Measurements from ENCODE around the gene TUBGCP3.

TUBGCP3 gene

DNA sequence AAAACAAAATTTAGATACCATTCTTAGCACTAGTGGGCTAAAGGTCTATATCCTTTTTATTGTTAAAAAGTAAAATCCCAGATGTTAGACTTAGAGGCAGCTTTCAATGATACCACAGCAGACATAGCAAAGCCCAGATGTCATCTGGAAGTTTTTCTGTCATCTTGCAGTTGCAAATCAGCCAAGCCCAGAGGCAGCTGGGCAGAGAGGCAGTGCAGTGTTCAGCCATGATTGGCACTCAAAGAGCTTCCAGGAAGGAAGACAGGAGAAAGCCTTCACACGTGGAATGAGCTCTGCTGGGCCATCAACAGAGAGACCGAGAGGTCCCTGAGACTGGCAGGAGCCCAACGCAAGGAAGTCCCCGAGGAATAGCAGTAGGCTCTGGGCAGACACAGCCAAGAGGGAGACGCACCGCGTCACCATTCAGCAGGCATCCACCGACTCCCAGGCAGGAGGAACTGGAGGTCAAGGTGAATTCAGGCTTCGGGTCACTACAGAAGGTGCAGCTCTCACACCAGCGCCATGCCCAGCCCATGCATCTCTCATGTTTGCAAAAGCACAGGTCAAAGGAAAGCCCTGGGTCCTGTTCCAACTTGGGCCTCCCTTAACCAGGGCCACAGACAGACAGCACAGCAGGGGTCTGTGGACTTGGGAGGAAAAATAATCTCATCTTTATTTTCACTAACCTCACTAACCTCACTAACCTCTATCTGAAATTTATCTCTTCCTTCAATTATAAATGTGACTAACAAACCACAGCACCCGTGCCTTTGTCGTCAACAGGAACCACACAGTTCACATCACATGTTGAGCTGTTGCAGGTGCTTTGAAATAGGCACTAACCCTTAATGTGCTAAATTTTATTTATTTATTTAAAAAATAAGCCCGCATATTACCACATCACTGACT, 54.9 kb downstream of the TUBGCP3 start:
- in situ Hi-C loops (cut with HindIII; ENCODE audit: low sequenced_read_pairs), result no loop called here
- no peak for DNase-seq (ENCODE audit: low read depth, low spot score)

DNA sequence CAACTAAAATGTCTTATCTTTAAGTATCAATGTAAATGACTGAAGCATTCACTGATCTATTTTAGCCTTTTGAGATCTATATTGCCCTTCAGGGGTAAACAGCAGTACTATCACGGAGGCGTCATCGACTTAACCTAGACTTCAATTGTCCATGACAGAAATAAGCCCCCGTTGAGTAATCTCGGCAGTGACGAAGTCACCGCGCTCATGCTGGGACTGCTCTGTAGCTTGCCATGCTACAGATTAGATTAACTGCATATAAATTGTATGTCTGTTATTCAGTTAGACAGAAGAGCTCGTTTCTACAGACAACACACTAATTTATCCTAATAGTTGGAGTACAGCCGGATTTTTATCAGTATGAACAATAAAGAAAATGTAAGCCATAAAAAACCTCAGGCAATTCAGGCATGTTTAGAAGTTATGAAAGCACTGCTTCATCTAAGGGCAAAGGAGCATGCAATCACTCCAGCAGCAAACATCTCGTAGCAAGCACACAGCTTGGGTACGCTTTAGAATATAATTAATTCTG, 56.6 kb downstream of the TUBGCP3 start:
- in situ Hi-C loops (cut with HindIII; ENCODE audit: low sequenced_read_pairs), result no loop called here
- TF ChIP-seq, protein P1, sequence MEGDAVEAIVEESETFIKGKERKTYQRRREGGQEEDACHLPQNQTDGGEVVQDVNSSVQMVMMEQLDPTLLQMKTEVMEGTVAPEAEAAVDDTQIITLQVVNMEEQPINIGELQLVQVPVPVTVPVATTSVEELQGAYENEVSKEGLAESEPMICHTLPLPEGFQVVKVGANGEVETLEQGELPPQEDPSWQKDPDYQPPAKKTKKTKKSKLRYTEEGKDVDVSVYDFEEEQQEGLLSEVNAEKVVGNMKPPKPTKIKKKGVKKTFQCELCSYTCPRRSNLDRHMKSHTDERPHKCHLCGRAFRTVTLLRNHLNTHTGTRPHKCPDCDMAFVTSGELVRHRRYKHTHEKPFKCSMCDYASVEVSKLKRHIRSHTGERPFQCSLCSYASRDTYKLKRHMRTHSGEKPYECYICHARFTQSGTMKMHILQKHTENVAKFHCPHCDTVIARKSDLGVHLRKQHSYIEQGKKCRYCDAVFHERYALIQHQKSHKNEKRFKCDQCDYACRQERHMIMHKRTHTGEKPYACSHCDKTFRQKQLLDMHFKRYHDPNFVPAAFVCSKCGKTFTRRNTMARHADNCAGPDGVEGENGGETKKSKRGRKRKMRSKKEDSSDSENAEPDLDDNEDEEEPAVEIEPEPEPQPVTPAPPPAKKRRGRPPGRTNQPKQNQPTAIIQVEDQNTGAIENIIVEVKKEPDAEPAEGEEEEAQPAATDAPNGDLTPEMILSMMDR (IDR thresholded peaks at IDR 0.05; ENCODE audit: low read depth, low read length), result no peak
- DNase-seq (ENCODE audit: low read depth, low spot score), result no peak
- H3K4me3 ChIP-seq (ENCODE audit: low read depth, low read length), result no peak overlapping the region

More for the DNA sequence above, 54.9 kb downstream of the TUBGCP3 start:
- TF ChIP-seq, protein P1 (IDR thresholded peaks at IDR 0.05; ENCODE audit: low read depth, low read length), result no peak
- H3K4me3 ChIP-seq (ENCODE audit: low read depth, low read length), result no peak overlapping the region

DNA sequence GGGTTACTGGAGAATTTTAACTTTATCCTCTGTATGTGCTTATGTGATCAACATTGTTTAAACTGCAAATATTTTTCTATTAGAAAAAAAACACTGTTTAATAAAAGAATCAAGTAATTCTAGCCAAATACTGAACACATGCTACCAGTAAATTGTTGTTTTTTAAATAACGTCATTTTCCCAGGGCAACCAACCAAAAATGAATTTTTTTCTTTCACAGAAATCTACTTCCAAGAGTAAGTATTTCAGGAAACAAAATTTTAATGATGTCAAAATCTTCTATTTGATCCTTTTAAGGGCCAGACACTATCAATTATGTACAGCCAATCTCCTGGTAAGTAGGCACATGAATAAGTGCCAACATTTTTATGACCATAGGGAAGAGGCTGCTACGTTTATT, 57.1 kb downstream of the TUBGCP3 start:
- H3K4me3 ChIP-seq (ENCODE audit: low read depth, low read length), result no peak overlapping the region
- in situ Hi-C loops (cut with HindIII; ENCODE audit: low sequenced_read_pairs), result no loop called here
- TF ChIP-seq, protein P1 (IDR thresholded peaks at IDR 0.05; ENCODE audit: low read depth, low read length), result no peak
- no peak for DNase-seq (ENCODE audit: low read depth, low spot score)

DNA sequence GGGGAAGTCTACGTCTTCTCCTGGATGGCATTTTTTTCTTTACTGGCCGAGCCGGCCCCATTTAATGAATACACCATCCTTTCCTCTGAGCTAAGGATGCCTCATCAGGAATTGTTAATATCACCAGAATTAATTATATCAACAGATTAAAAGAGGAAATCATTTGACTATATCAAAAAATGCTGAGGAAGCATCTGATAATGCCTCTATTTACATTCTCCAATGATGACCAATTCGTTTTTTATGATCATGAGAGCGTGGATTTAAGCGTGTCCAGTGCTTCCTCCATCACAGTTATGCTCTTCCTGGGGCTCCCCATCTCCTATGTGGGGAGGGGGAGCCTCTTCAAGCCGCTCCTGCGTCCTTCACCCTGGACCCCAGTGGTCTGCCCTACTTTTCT, 58.7 kb downstream of the TUBGCP3 start:
- no peak overlapping the region for H3K4me3 ChIP-seq (ENCODE audit: low read depth, low read length)
- in situ Hi-C loops (cut with HindIII; ENCODE audit: low sequenced_read_pairs), result no loop called here
- DNase-seq (ENCODE audit: low read depth, low spot score), result no peak
- TF ChIP-seq, protein P1 (IDR thresholded peaks at IDR 0.05; ENCODE audit: low read depth, low read length), result no peak

DNA sequence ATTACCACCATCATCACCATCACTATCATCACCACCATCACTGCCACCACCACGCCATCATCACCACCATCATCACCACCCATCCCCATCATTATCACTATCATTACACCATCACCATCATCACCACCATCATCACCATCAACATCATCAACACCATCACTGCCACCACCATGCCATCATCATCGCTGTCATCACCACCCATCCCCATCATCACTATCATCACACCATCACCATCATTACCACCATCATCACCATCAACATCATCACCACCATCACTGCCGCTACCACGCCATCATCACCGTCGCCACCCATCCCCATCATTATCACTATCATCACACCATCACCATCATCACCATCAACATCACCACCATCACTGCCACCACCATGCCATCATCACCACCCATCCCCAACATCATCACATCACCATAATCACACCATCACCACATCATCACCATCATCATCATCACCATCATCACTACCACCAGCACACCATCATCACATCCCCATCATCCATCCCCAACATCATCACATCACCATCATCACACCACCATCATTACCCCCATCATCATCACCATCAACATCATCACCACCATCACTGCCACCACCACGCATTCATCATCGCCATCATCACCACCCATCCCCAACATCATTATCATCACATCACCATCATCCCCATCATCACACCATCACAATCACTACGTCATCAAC, 61.7 kb downstream of the TUBGCP3 start:
- H3K4me3 ChIP-seq (ENCODE audit: low read depth, low read length), result no peak overlapping the region
- DNase-seq (ENCODE audit: low read depth, low spot score), result no peak
- in situ Hi-C loops (cut with HindIII; ENCODE audit: low sequenced_read_pairs), result no loop called here
- TF ChIP-seq, protein P1 (IDR thresholded peaks at IDR 0.05; ENCODE audit: low read depth, low read length), result no peak

DNA sequence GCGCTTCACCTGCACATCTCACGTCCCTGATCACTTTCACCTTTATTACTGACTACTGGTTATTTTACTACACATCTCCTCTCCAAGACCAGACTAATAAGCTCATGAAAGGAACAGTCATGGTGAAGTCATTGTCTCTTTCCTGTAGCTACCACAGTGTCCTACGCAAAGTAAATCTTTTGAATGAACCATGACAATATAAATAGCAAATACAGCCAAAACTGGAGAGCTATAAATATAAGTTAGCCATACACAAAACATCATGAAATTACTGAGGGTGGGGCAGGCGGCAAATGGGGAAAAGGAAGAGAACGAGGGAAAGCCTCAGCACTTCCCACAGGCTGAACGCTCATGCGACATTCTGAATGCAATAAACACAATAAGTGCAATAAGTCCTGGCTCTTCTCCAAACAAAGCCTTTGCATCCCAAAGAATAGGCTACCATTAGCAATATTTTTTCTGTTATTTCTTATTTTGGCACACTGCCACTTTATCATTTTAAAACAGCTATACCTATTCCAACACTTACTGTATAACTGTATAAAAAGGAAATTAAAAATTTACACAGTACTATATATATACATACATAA, 62.5 kb downstream of the TUBGCP3 start:
- H3K4me3 ChIP-seq (ENCODE audit: low read depth, low read length), result no peak overlapping the region
- in situ Hi-C loops (cut with HindIII; ENCODE audit: low sequenced_read_pairs), result no loop called here
- DNase-seq (ENCODE audit: low read depth, low spot score), result no peak
- TF ChIP-seq, protein P1 (IDR thresholded peaks at IDR 0.05; ENCODE audit: low read depth, low read length), result no peak
